ENCODE data around the gene KCNC4.

KCNC4 gene

GRCh38 chr1:110227774-110228173, 17.7 kb downstream of the KCNC4 start:
- DNase-seq (ENCODE audit: low read depth): no peak
- in situ Hi-C loops (cut with HindIII; ENCODE audit: low sequenced_read_pairs): no loop called here
- H3K4me3 ChIP-seq (ENCODE audit: low read depth, low read length): no peak overlapping the region
- no peak for TF ChIP-seq CTCF (IDR thresholded peaks at IDR 0.05; ENCODE audit: low read depth, low read length, missing control alignments)

GRCh38 chr1:110228381-110228780, 18.3 kb downstream of the KCNC4 start:
- no peak for TF ChIP-seq CTCF (IDR thresholded peaks at IDR 0.05; ENCODE audit: low read depth, low read length, missing control alignments)
- in situ Hi-C loops (cut with HindIII; ENCODE audit: low sequenced_read_pairs): no loop called here
- DNase-seq (ENCODE audit: low read depth): no peak
- H3K4me3 ChIP-seq (ENCODE audit: low read depth, low read length): no peak overlapping the region

GRCh38 chr1:110228869-110229268, 18.8 kb downstream of the KCNC4 start:
- no peak for DNase-seq (ENCODE audit: low read depth)
- TF ChIP-seq CTCF (IDR thresholded peaks at IDR 0.05; ENCODE audit: low read depth, low read length, missing control alignments): no peak
- in situ Hi-C loops (cut with HindIII; ENCODE audit: low sequenced_read_pairs): no loop called here

GRCh38 chr1:110229348-110230001, 19.4 kb downstream of the KCNC4 start:
- H3K4me3 ChIP-seq (ENCODE audit: low read depth, low read length): no peak overlapping the region
- in situ Hi-C loops (cut with HindIII; ENCODE audit: low sequenced_read_pairs): no loop called here
- TF ChIP-seq CTCF (IDR thresholded peaks at IDR 0.05; ENCODE audit: low read depth, low read length, missing control alignments): no peak
- DNase-seq (ENCODE audit: low read depth): no peak

More at GRCh38 chr1:110228869-110229268, 18.8 kb downstream of the KCNC4 start:
- H3K4me3 ChIP-seq (ENCODE audit: low read depth, low read length): no peak overlapping the region

GRCh38 chr1:110230381-110231199, 20.5 kb downstream of the KCNC4 start:
- in situ Hi-C loops (cut with HindIII; ENCODE audit: low sequenced_read_pairs): no loop called here
- no peak for TF ChIP-seq CTCF (IDR thresholded peaks at IDR 0.05; ENCODE audit: low read depth, low read length, missing control alignments)
- H3K4me3 ChIP-seq (ENCODE audit: low read depth, low read length): no peak overlapping the region
- DNase-seq (ENCODE audit: low read depth): no peak

GRCh38 chr1:110233861-110234260, 23.7 kb downstream of the KCNC4 start:
- no peak for DNase-seq (ENCODE audit: low read depth)
- in situ Hi-C loops (cut with HindIII; ENCODE audit: low sequenced_read_pairs): no loop called here

More at GRCh38 chr1:110233861-110234260, 23.7 kb downstream of the KCNC4 start:
- TF ChIP-seq CTCF (IDR thresholded peaks at IDR 0.05; ENCODE audit: low read depth, low read length, missing control alignments): no peak
- H3K4me3 ChIP-seq (ENCODE audit: low read depth, low read length): no peak overlapping the region
